A549 (cell line): ENCODE results near the gene PGM2L1. TPM values are rescaled to one million over a fixed set of nuclear protein-coding genes. Genes with fewer than 3 reads are reported as not detected.
A peak's percentile ranks its signal among the peaks of the same experiment; 100 is the strongest.

ENCODE experiments used
- ATAC-seq, 2 experiments: fragments of 200-7000 bp in 1 of 2; fragments of >200 bp in 1 of 2; cut with Nextera tagmentation in 1 of 2; cut with Tn5 transposase in 1 of 2; 3 replicates each; pipeline versions ENCODE4 v1.8.0 to v1.9.1; 2018 to 2020; ENCODE audit warnings: mild to moderate bottlenecking in 1 of 2, moderate library complexity in 1 of 2
- CTCF ChIA-PET: fragments of 300-600 bp; sonication (Branson Sonifier 250); formaldehyde crosslinking; extraction: SDS; loops from one replicate; lab custom pipeline; 2021; ENCODE audit warnings: antibody characterized with exemption, inconsistent platforms; lab: Yijun Ruan, JAX
- POLR2A ChIA-PET: fragments of 350-600 bp; formaldehyde crosslinking; extraction: SDS; loops from one replicate; lab custom pipeline; 2021; ENCODE audit warnings: antibody characterized with exemption, inconsistent platforms; lab: Yijun Ruan, JAX
- DNase-seq, 2 experiments: peaks; one replicate each; pipeline versions ENCODE4 v3.0.0 to v3.0.0-alpha.2; 2011 to 2016; ENCODE audit warnings: low read depth in 1 of 2, low spot score in 1 of 2
- FAIRE-seq: peaks from 2 replicates; lab custom pipeline; 2011; peaks lifted over from hg19 to GRCh38; lab: Jason Lieb, UNC
- H3K27ac ChIP-seq, 2 experiments: fragments of >200 bp; sonication (Bioruptor Twin); formaldehyde crosslinking; 3 replicates each; pipeline ENCODE4 v1.5.1; 2016 to 2017
- H3K4me1 ChIP-seq: fragments of >200 bp; sonication (Bioruptor Twin); formaldehyde crosslinking; 3 replicates; pipeline ENCODE4 v1.6.1; 2016
- H3K4me2 ChIP-seq: fragments of >200 bp; sonication (Bioruptor Twin); formaldehyde crosslinking; 3 replicates; pipeline ENCODE4 v1.6.1; 2016
- H3K4me3 ChIP-seq: fragments of >200 bp; sonication (Bioruptor Twin); formaldehyde crosslinking; 3 replicates; pipeline ENCODE4 v1.5.1; 2016
- H3K9me3 ChIP-seq: fragments of >200 bp; sonication (Bioruptor Twin); formaldehyde crosslinking; 3 replicates; pipeline ENCODE4 v1.6.1; 2016
- E2F6 ChIP-seq: IDR thresholded peaks from 2 replicates; pipeline ENCODE4 v1.6.1; 2012; ENCODE audit warnings: low read depth, borderline replicate concordance
- EP300 ChIP-seq, 2 experiments: fragments of >200 bp; sonication (Bioruptor Twin); formaldehyde crosslinking; IDR thresholded peaks; 2 replicates in 1 of 2; 3 replicates in 1 of 2; pipeline ENCODE4 v1.6.1; 2016 to 2017
- FOSL2 ChIP-seq, 2 experiments: fragments of 450-650 bp in 1 of 2; fragments of >200 bp in 1 of 2; sonication (Bioruptor Twin) in 1 of 2; formaldehyde crosslinking; IDR thresholded peaks; 2 replicates each; pipeline versions ENCODE4 v1.5.0 to v1.6.1; 2016 to 2020; ENCODE audit warnings: mild to moderate bottlenecking in 1 of 2, moderate library complexity in 1 of 2
- FOXS1 ChIP-seq: fragments of 250-450 bp; sonication (Bioruptor Pico); IDR thresholded peaks from 2 replicates; pipeline ENCODE4 v1.5.0; 2020; ENCODE audit warnings: mild to moderate bottlenecking, moderate library complexity
- HDAC2 ChIP-seq: fragments of 200-600 bp; sonication (generic); IDR thresholded peaks from 2 replicates; pipeline ENCODE4 v1.6.1; 2016
- HOXB5 ChIP-seq: fragments of 250-450 bp; sonication (Bioruptor Pico); IDR thresholded peaks from 2 replicates; pipeline ENCODE4 v1.5.0; 2020; ENCODE audit warnings: mild to moderate bottlenecking, moderate library complexity
- JUN ChIP-seq, 2 experiments: fragments of >200 bp; sonication (Bioruptor Twin); formaldehyde crosslinking; IDR thresholded peaks; 2 replicates in 1 of 2; 3 replicates in 1 of 2; pipeline ENCODE4 v1.6.1; 2016 to 2017
- JUNB ChIP-seq: fragments of >200 bp; sonication (Bioruptor Twin); formaldehyde crosslinking; IDR thresholded peaks from 2 replicates; pipeline ENCODE4 v1.6.1; 2016
- MAZ ChIP-seq: fragments of 150-350 bp; IDR thresholded peaks from 2 replicates; pipeline ENCODE4 v1.6.1; 2014; ENCODE audit warnings: antibody characterized with exemption, low read depth, low read length, borderline replicate concordance
- RAD21 ChIP-seq, 2 experiments: fragments of >200 bp in 1 of 2; sonication (Bioruptor Twin) in 1 of 2; formaldehyde crosslinking in 1 of 2; IDR thresholded peaks in 1 of 2; conservative IDR thresholded peaks in 1 of 2; 2 replicates in 1 of 2; 3 replicates in 1 of 2; pipeline ENCODE4 v1.6.1; 2012 to 2018; ENCODE audit warnings: inconsistent platforms in 1 of 2
- RARB ChIP-seq: fragments of 250-450 bp; sonication (Bioruptor Pico); IDR thresholded peaks from 2 replicates; pipeline ENCODE4 v1.8.0; 2021; ENCODE audit warnings: mild to moderate bottlenecking, moderate library complexity
- RFX5 ChIP-seq: fragments of 450-650 bp; IDR thresholded peaks from 2 replicates; pipeline ENCODE4 v1.7.1; 2014; ENCODE audit warnings: antibody characterized with exemption, mild to moderate bottlenecking, moderate library complexity
- TFCP2L1 ChIP-seq: fragments of 250-450 bp; sonication (Bioruptor Pico); IDR thresholded peaks from 2 replicates; pipeline ENCODE4 v1.5.0; 2021; ENCODE audit warnings: mild to moderate bottlenecking
- ZFP36 ChIP-seq: fragments of 450-650 bp; IDR thresholded peaks from 2 replicates; pipeline ENCODE4 v1.6.1; 2014; ENCODE audit warnings: borderline replicate concordance; ENCODE audit not compliant: partially characterized antibody
- WGBS: methylation state at CpG from one replicate; pipeline ENCODE4 v1.1.6; 2017; ENCODE audit errors: missing lambda C conversion rate; 5-methylcytosine and 5-hydroxymethylcytosine counted together
- polyA plus RNA-seq, 4 experiments: library from polyadenylated mRNA; depleted of rRNA in 3 of 4; stranded (reverse); fragments of >200 nt; fragmentation: RNase III in 1 of 4; extraction: RNeasy Plus Mini Kit Qiagen cat#74134 plus additional on column Dnase treatment in 1 of 4; gene quantifications; 2 replicates in 3 of 4; 3 replicates in 1 of 4; pipeline ENCODE4 v1.2.3, GENCODE V29; 2011 to 2017
- TF ChIP-seq, protein P1 (sequence below): fragments of 250-450 bp; sonication (Bioruptor Pico); IDR thresholded peaks from 2 replicates; pipeline ENCODE4 v1.5.0; 2021; ENCODE audit warnings: mild to moderate bottlenecking, moderate library complexity, borderline replicate concordance
- TF ChIP-seq, protein P2 (sequence below): fragments of >200 bp; sonication (Bioruptor Twin); formaldehyde crosslinking; IDR thresholded peaks from 3 replicates; pipeline ENCODE4 v1.6.1; 2016

PGM2L1 gene
- polyA plus RNA-seq, 2 of the 4 experiments (the other 2 are of a cell fraction): 21.8 to 23.5 TPM

DNA sequence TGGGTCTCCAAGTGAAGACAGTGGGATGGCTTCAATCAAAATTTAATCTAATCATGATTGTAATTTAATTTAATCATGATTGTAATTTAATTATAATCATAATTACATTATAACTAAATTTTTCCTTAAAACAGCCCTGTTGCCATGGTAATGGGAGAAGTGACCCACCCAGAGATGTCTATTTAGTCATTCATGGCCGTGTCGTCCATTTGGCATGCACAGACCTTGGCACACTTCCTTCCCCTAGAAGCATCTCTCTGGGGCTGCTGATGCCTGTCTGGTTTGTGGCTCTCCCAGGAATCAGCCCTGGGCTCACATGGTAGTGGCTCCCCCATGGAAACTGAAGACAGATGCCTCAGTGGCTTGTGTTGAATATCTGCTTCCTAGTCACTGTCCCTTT, 113.8 kb downstream of the PGM2L1 start:
- Histone ChIP-seq H3K4me1 (peaks cover 83% of the 10 kb centered on the region), H3K27ac (peak overlapping the region; percentile 96 to 97), H3K4me2 (peak overlapping the region; percentile 48), H3K9me3 (no peaks in the 10 kb centered on the region), H3K4me3 (no peak overlapping the region)
- FAIRE-seq (no peak), ATAC-seq (no peak), DNase-seq (no peak)
- ChIA-PET CTCF (interaction anchor here (2.5 kb wide), 1 partner anchor 29 kb away, joined by 10 read pairs; no protein-coding TSS in a partner anchor), POLR2A (no interaction called here)
- TF ChIP-seq, protein P1, sequence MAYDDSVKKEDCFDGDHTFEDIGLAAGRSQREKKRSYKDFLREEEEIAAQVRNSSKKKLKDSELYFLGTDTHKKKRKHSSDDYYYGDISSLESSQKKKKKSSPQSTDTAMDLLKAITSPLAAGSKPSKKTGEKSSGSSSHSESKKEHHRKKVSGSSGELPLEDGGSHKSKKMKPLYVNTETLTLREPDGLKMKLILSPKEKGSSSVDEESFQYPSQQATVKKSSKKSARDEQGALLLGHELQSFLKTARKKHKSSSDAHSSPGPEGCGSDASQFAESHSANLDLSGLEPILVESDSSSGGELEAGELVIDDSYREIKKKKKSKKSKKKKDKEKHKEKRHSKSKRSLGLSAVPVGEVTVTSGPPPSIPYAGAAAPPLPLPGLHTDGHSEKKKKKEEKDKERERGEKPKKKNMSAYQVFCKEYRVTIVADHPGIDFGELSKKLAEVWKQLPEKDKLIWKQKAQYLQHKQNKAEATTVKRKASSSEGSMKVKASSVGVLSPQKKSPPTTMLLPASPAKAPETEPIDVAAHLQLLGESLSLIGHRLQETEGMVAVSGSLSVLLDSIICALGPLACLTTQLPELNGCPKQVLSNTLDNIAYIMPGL (CRISPR knock-in tag): no peak
- TF ChIP-seq HOXB5 (CRISPR knock-in tag) (no peak), FOXS1 (no peak), EP300 (IDR thresholded peaks at IDR 0.05) (no peak), E2F6 (no peak), MAZ (no peak)
- 36% methylated on average over 2 of the region's 2 CpGs for WGBS

DNA sequence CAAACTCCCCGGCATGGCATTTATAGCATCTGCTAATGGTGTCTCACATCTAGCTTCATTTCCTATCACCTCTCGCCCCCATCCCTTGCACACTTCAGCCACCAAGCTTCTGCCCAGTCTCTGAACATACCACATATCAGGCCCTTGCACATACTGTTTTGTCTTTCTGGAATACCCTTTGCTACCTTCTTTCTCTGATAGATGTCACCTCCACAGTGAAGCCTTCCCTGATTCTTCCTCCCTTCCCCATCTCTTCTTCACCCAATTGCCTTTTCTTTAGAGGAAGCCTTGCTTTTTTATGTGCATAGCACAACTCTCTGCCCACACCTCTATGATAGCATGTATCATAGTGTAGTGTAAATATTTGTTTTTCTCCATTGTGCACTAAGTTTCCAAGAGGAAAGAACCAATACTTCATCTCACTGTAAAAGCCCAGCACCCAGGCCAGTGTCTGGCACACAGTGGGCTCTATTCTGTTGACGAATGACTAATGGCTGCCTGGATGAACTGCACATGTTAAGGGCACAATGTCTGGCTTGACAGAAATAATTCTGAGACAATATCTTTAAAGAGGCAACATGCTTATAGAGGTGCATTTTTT, 114.6 kb downstream of the PGM2L1 start:
- FAIRE-seq: no peak
- TF ChIP-seq JUN (IDR thresholded peaks at IDR 0.05): peak in 1 of 2 experiments; percentile 53; a peak in 2 of 5 replicates
- TF ChIP-seq JUNB: peak; percentile 53
- TF ChIP-seq EP300 (IDR thresholded peaks at IDR 0.05): peak; percentile 35 to 38; a peak in 2 of 5 replicates
- TF ChIP-seq, protein P2, sequence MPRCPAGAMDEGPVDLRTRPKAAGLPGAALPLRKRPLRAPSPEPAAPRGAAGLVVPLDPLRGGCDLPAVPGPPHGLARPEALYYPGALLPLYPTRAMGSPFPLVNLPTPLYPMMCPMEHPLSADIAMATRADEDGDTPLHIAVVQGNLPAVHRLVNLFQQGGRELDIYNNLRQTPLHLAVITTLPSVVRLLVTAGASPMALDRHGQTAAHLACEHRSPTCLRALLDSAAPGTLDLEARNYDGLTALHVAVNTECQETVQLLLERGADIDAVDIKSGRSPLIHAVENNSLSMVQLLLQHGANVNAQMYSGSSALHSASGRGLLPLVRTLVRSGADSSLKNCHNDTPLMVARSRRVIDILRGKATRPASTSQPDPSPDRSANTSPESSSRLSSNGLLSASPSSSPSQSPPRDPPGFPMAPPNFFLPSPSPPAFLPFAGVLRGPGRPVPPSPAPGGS: peak; percentile 48; the same call in 1 of the 3 replicates
- no peak for TF ChIP-seq FOSL2 (IDR thresholded peaks at IDR 0.05)
- peak; percentile 58 for TF ChIP-seq FOSL2 (CRISPR knock-in tag; IDR thresholded peaks at IDR 0.05)
- TF ChIP-seq TFCP2L1: no peak
- peak; percentile 98 for TF ChIP-seq ZFP36
- TF ChIP-seq RARB (CRISPR knock-in tag): no peak
- TF ChIP-seq RAD21 (conservative IDR thresholded peaks at IDR 0.05 in 1 of 2, IDR thresholded peaks at IDR 0.05 in 1 of 2): peak; percentile 9 to 30; a peak in 1 of 5 replicates
- ChIA-PET CTCF (interaction anchor here (0.9 to 2.5 kb wide), 2 partner anchors 28 to 38 kb away, joined by 3 to 10 read pairs; no protein-coding TSS in a partner anchor), POLR2A (no interaction called here)
- H3K4me1 ChIP-seq: peaks cover 83% of the 10 kb centered on the region
- H3K27ac ChIP-seq: peak overlapping the region; percentile 96 to 97
- 48% methylated on average over 3 of the region's 3 CpGs for WGBS
- H3K9me3 ChIP-seq: no peaks in the 10 kb centered on the region
- no peak overlapping the region for H3K4me3 ChIP-seq
- ATAC-seq: peak; percentile 37 to 72; a peak in 5 of 6 replicates
- peak in 1 of 2 experiments; percentile 80 for DNase-seq
- peak overlapping the region; percentile 48 for H3K4me2 ChIP-seq

DNA sequence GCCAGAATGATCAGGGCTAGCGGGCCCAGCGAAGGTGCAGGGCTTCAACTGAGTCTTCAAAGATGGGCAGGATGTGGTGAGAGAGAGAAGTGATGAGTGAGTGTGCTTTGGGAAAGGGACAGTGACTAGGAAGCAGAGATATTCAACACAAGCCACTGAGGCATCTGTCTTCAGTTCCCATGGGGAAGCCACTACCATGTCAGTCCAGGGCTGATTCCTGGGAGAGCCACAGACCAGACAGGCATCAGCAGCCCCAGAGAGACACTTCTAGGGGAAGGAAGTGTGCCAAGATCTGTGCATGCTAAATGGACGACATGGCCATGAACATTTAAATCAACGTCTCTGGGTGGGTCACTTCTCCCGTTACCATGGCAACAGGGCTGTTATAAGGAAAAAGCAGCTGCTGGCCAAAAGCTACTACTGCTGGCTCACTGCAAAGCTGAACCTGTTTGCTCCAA, 115.3 kb downstream of the PGM2L1 start:
- DNase-seq (peak in 1 of 2 experiments; percentile 50), ATAC-seq (no peak), FAIRE-seq (no peak)
- Histone ChIP-seq H3K4me1 (peaks cover 84% of the 10 kb centered on the region), H3K4me3 (no peak overlapping the region), H3K27ac (peak overlapping the region; percentile 96 to 97), H3K4me2 (peak overlapping the region; percentile 48), H3K9me3 (no peaks in the 10 kb centered on the region)
- POLR2A ChIA-PET: interaction anchor here (0.5 kb wide), 1 partner anchor 156 kb away, joined by 3 read pairs; no protein-coding TSS in a partner anchor
- peak; percentile 67; the same call in 1 of the 2 replicates for TF ChIP-seq RFX5
- no peak for TF ChIP-seq HDAC2
- WGBS: 58% methylated on average over 5 of the region's 5 CpGs
- CTCF ChIA-PET: interaction anchor here (0.9 to 2.5 kb wide), 2 partner anchors 27 to 38 kb away, joined by 3 to 10 read pairs; no protein-coding TSS in a partner anchor
